Brain microvascular endothelial cell (primary cell): ENCODE results near the gene AVPR2.

Experiments used
- DNase-seq: peaks from one replicate; pipeline ENCODE4 v3.0.0-alpha.2; 2020
- H3K27ac ChIP-seq: fragments of 250-450 bp; sonication (Bioruptor Pico); 2 replicates; pipeline ENCODE4 v1.5.1; 2020; ENCODE audit warnings: mild to moderate bottlenecking, moderate library complexity
- H3K27me3 ChIP-seq: fragments of 250-450 bp; sonication (Bioruptor Pico); replicated peaks from 2 replicates; pipeline ENCODE4 v1.5.1; 2020; ENCODE audit warnings: mild to moderate bottlenecking
- H3K36me3 ChIP-seq: fragments of 250-450 bp; sonication (Bioruptor Pico); replicated peaks from 2 replicates; pipeline ENCODE4 v1.5.1; 2020; ENCODE audit warnings: mild to moderate bottlenecking
- H3K4me3 ChIP-seq: 2 replicates; pipeline ENCODE4 v1.5.1; 2011; ENCODE audit warnings: low read depth, mild to moderate bottlenecking, control low read depth, low read length, moderate library complexity
- in situ Hi-C: cut with HindIII; loops from 2 replicates; pipeline ENCODE4 v1.10.0; 2017; ENCODE audit warnings: low sequenced_read_pairs, low pct_ligation_motif_present
- TF ChIP-seq, protein P1 (sequence below): IDR thresholded peaks from 2 replicates; pipeline ENCODE4 v1.5.1; 2011; ENCODE audit warnings: low read depth, mild to moderate bottlenecking, moderate library complexity, low read length, control low read depth, inconsistent platforms; ENCODE audit errors: missing control alignments

AVPR2 gene

DNA sequence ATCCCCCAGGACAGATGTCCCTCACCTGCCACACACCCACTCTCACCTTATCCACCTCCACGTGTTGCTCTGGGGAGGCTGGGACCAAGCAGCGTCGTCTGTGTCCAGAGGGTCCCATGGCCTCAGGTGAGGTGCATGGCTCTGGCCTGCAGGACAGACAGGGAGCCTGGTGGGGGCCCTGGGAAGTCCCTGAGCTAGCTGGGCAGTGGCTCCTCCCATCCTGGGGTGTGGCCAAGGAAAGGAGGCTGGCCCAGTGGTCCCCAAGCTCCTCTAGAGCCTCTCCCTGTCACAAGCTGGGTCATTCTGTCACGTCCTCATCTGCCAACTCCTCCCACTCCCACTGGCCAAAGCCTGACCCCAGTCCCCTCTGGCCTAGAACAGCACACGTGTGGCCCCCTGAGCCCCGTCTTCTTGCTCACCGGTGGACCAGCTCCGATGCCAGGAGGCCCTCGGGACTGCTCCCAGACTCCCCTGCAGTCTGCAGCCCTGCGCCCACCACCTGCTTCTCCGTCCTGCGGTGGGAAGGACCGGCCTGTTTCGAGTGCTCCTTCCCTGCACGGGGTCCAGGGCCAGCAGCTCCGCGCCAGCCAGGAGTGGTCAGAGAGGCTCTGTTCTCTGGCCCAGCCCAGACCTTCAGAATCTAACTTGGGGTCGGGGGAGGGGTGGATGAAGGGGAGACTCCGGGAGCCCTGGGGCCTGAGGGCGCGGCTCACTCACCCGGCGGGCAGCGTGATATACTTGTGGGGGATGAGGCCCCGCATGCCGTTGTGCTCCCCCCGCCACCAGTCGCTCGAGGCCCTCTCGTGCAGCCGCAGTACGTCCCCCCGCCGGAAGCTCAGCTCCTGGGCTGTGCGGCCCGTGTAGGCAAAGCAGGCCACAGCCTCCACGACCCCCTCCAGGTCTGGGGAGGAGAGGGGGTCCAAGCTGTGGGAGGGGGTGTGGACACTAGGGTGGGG, 4.8 kb downstream of the AVPR2 start:
- DNase-seq: no peak
- Histone ChIP-seq H3K4me3 (no peak overlapping the region), H3K36me3 (no peaks in the 10 kb centered on the region), H3K27me3 (no peaks in the 10 kb centered on the region), H3K27ac (no peak overlapping the region)
- TF ChIP-seq, protein P1, sequence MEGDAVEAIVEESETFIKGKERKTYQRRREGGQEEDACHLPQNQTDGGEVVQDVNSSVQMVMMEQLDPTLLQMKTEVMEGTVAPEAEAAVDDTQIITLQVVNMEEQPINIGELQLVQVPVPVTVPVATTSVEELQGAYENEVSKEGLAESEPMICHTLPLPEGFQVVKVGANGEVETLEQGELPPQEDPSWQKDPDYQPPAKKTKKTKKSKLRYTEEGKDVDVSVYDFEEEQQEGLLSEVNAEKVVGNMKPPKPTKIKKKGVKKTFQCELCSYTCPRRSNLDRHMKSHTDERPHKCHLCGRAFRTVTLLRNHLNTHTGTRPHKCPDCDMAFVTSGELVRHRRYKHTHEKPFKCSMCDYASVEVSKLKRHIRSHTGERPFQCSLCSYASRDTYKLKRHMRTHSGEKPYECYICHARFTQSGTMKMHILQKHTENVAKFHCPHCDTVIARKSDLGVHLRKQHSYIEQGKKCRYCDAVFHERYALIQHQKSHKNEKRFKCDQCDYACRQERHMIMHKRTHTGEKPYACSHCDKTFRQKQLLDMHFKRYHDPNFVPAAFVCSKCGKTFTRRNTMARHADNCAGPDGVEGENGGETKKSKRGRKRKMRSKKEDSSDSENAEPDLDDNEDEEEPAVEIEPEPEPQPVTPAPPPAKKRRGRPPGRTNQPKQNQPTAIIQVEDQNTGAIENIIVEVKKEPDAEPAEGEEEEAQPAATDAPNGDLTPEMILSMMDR: no peak
- in situ Hi-C loops: no loop called here

DNA sequence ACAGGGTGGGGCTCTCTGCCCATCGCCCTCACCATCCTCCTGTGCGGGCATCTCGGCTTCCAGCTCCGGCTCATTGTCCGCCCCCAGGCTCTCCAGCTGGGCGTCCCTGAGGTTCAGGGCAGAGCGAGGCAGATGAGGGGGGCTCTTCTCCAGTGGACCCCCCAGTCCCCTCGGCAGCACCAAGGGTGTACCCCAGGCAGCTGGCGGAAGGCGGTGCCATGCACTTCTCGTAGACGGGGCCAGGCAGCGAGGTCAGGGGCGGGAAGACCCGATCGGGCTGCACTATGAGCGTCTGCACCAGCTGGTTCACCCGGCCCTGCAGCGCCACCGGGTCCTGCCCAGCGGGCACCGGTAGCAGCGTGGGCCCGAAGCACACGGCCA, 5.5 kb downstream of the AVPR2 start:
- in situ Hi-C loops: no loop called here
- no peaks in the 10 kb centered on the region for H3K36me3 ChIP-seq
- no peak for DNase-seq
- no peak overlapping the region for H3K27ac ChIP-seq
- no peaks in the 10 kb centered on the region for H3K27me3 ChIP-seq
- TF ChIP-seq, protein P1: no peak
- no peak overlapping the region for H3K4me3 ChIP-seq

DNA sequence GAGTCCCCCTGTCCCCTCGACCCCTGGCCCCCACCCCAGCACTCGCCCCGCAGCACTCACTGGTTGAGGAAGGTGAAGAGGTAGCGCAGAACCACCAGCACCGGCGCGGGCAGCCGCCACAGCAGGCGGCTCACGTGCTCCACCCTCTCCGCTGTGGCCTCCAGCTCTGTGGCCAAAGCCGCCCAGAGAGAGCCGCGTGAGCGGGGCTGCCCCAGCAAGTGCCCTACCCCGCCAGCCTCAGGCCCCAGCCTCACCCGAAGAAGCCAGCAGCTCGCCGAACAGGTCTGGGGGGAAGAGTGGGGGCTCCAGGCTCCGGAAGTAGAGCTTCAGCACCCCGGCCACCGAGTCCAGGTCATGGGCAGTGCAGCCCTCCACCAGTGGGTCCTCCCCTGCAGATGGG, 6.0 kb downstream of the AVPR2 start:
- in situ Hi-C loops: no loop called here
- DNase-seq: no peak
- TF ChIP-seq, protein P1: no peak
- Histone ChIP-seq H3K27ac (no peak overlapping the region), H3K36me3 (no peaks in the 10 kb centered on the region), H3K4me3 (no peak overlapping the region), H3K27me3 (no peaks in the 10 kb centered on the region)

DNA sequence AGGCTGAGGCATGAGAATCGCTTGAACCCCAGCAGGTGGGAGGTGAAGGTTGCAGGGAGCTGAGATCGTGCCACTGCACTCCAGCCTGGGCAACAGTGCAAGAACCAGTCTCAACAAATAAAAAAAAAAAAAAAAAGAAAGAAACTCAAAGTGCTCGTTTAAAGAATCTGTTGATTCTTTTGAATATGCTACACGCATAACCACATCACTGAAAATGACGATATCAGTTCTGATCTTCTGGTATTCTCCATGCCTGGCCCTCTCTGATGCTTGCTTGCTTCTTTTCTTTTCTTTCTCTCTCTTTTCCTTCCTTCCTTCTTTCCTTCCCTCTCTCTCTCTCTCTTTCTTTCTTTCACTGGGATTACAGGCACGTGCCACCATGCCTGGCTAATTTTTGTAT, 7.3 kb downstream of the AVPR2 start:
- in situ Hi-C loops: no loop called here
- Histone ChIP-seq H3K27ac (no peak overlapping the region), H3K4me3 (no peak overlapping the region), H3K27me3 (no peaks in the 10 kb centered on the region), H3K36me3 (no peaks in the 10 kb centered on the region)
- no peak for DNase-seq
- TF ChIP-seq, protein P1: no peak

DNA sequence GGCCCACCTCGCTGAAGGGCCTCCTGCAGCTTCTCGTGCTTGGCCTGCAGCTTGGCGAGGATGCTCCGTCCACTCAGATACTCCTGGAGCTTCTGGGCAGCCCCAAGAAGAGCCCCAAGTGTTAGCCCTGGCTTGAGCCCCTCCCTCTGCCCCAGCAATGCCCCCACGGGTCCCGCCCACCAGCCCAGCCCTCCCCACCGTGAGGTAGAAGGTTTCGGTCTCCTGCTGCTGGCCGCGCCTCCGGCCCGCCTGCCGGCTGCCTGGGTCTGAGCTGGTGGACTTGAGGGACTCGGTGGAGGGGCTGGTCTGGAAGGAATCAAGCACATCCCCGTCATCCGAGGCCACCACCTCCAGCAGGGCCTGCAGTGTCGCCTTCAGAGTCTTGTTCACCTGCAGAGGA, 8.7 kb downstream of the AVPR2 start:
- Histone ChIP-seq H3K4me3 (no peak overlapping the region), H3K27me3 (no peaks in the 10 kb centered on the region), H3K27ac (no peak overlapping the region), H3K36me3 (no peaks in the 10 kb centered on the region)
- in situ Hi-C loops: no loop called here
- TF ChIP-seq, protein P1: no peak
- DNase-seq: no peak
